HCT116 (cell line): ENCODE data around the gene ZNF335. TPM values are rescaled to one million over a fixed set of nuclear protein-coding genes. Genes with fewer than 3 reads are reported as not detected.

Experiments
- ATAC-seq: fragments of 200-7000 bp; cut with Tn5 transposase; 2 replicates; pipeline ENCODE4 v1.9.1; 2020; ENCODE audit warnings: mild to moderate bottlenecking, moderate library complexity
- BruUV-seq: library from RNA; stranded (reverse); fragments of 400-500 nt; replicated peaks from 2 replicates; lab custom pipeline; 2021; lab: Mats Ljungman, UMichigan
- CTCF ChIA-PET: fragments of 300-600 bp; sonication (Branson Sonifier 250); formaldehyde crosslinking; loops from one replicate; lab custom pipeline; 2021; ENCODE audit warnings: antibody characterized with exemption; lab: Charles Lee
- POLR2A ChIA-PET: fragments of 300-600, 350-600 bp; sonication (Branson Sonifier 250); formaldehyde crosslinking; loops from one replicate; lab custom pipeline; 2021; ENCODE audit warnings: antibody characterized with exemption; lab: Charles Lee
- RAD21 ChIA-PET, 2 experiments: fragments of 300-600 bp; sonication (Branson Sonifier 250); formaldehyde crosslinking; loops; one replicate each; lab custom pipeline; 2023; ENCODE audit warnings: low total read pairs in 2 of 2; ENCODE audit not compliant: uncharacterized antibody in 2 of 2, unreplicated experiment in 2 of 2, low non-redundant PET in 1 of 2; lab: Charles Lee
- DNase-seq: peaks from one replicate; pipeline ENCODE4 v3.0.0-alpha.2; 2010; ENCODE audit warnings: low read depth, low spot score
- H2AFZ ChIP-seq: fragments of 200-600 bp; shearing (Covaris generic), sonication (generic); 2 replicates; pipeline ENCODE4 v1.6.1; 2017; ENCODE audit warnings: low read depth, mixed run types, mixed read lengths, antibody characterized with exemption, low read length; ENCODE audit not compliant: poor library complexity, severe bottlenecking
- H3K27ac ChIP-seq: 2 replicates; pipeline ENCODE4 v1.5.1; 2012; ENCODE audit warnings: low read depth, low read length
- H3K27me3 ChIP-seq: fragments of 200-600 bp; sonication (generic); 2 replicates; pipeline ENCODE4 v1.6.1; 2016; ENCODE audit warnings: mixed run types, low read length, mixed read lengths; ENCODE audit not compliant: insufficient read depth
- H3K36me3 ChIP-seq, 2 experiments: fragments of 200-500 bp in 1 of 2; fragments of 200-600 bp in 1 of 2; sonication (Bioruptor generic) in 1 of 2; sonication (generic) in 1 of 2; 2 replicates each; pipeline versions ENCODE4 v1.5.1 to v1.6.1; 2014 to 2016; ENCODE audit warnings: low read length in 2 of 2, inconsistent platforms in 1 of 2, mixed read lengths in 1 of 2, mixed run types in 1 of 2; ENCODE audit not compliant: insufficient read depth in 2 of 2, control insufficient read depth in 1 of 2
- H3K4me1 ChIP-seq, 2 experiments: fragments of 200-600 bp in 1 of 2; sonication (generic) in 1 of 2; 2 replicates each; pipeline versions ENCODE4 v1.5.1 to v1.6.1; 2012 to 2017; ENCODE audit warnings: low read length in 2 of 2, inconsistent platforms in 1 of 2, mild to moderate bottlenecking in 1 of 2, mixed read lengths in 1 of 2, mixed run types in 1 of 2, moderate library complexity in 1 of 2; ENCODE audit not compliant: insufficient read depth in 2 of 2, control insufficient read depth in 1 of 2
- H3K4me2 ChIP-seq: fragments of 200-600 bp; sonication (generic); 2 replicates; pipeline ENCODE4 v1.6.1; 2017; ENCODE audit warnings: mixed run types, low read length, mixed read lengths
- H3K4me3 ChIP-seq, 2 experiments: fragments of 200-600 bp in 1 of 2; sonication (generic) in 1 of 2; replicated peaks in 1 of 2; 2 replicates each; pipeline ENCODE4 v1.5.1; 2011 to 2016; ENCODE audit warnings: low read length in 2 of 2, control low read depth in 1 of 2, low read depth in 1 of 2, mild to moderate bottlenecking in 1 of 2, mixed read lengths in 1 of 2, mixed run types in 1 of 2
- H3K79me2 ChIP-seq: fragments of 200-600 bp; sonication (generic); 2 replicates; pipeline ENCODE4 v1.6.1; 2017; ENCODE audit warnings: mild to moderate bottlenecking, mixed run types, low read length, moderate library complexity, mixed read lengths; ENCODE audit not compliant: insufficient read depth
- H3K9ac ChIP-seq: fragments of 200-600 bp; sonication (generic); 2 replicates; pipeline ENCODE4 v1.6.1; 2016; ENCODE audit warnings: low read length, mixed read lengths
- H3K9me2 ChIP-seq: fragments of 200-600 bp; sonication (generic), shearing (Covaris generic); 2 replicates; pipeline ENCODE4 v1.6.1; 2017; ENCODE audit warnings: mixed run types, mild to moderate bottlenecking, moderate library complexity; ENCODE audit not compliant: insufficient read depth
- H3K9me3 ChIP-seq, 2 experiments: fragments of 200-500 bp in 1 of 2; fragments of 200-600 bp in 1 of 2; sonication (Bioruptor generic) in 1 of 2; sonication (generic) in 1 of 2; 2 replicates each; pipeline ENCODE4 v1.6.1; 2014 to 2017; ENCODE audit warnings: low read length in 2 of 2, mixed read lengths in 2 of 2, inconsistent platforms in 1 of 2, low read depth in 1 of 2, mild to moderate bottlenecking in 1 of 2, mixed run types in 1 of 2, moderate library complexity in 1 of 2; ENCODE audit not compliant: control insufficient read depth in 1 of 2, insufficient read depth in 1 of 2
- H4K20me1 ChIP-seq: fragments of 200-600 bp; sonication (generic), shearing (Covaris generic); 2 replicates; pipeline ENCODE4 v1.6.1; 2017; ENCODE audit warnings: mixed run types, mild to moderate bottlenecking, moderate library complexity; ENCODE audit not compliant: insufficient read depth
- CEBPB ChIP-seq: IDR thresholded peaks from 2 replicates; pipeline ENCODE4 v1.6.1; 2012; ENCODE audit warnings: low read depth
- EGR1 ChIP-seq: IDR thresholded peaks from 2 replicates; pipeline ENCODE4 v1.6.1; 2012; ENCODE audit warnings: low read depth
- ELF1 ChIP-seq: IDR thresholded peaks from 2 replicates; pipeline ENCODE4 v1.6.1; 2012; ENCODE audit warnings: low read depth, borderline replicate concordance
- EZH2 ChIP-seq: fragments of 200-600 bp; sonication (generic); IDR thresholded peaks from 2 replicates; pipeline ENCODE4 v1.6.1; 2017; ENCODE audit warnings: antibody characterized with exemption, mixed run types
- FOSL1 ChIP-seq: IDR thresholded peaks from 2 replicates; pipeline ENCODE4 v1.6.1; 2012; ENCODE audit warnings: low read depth
- POLR2A ChIP-seq: IDR thresholded peaks from 2 replicates; pipeline ENCODE4 v1.7.0; 2011; ENCODE audit warnings: borderline replicate concordance; ENCODE audit not compliant: insufficient read depth, insufficient read length; ENCODE audit errors: extremely low read depth
- POLR2AphosphoS5 ChIP-seq: IDR thresholded peaks from 2 replicates; pipeline ENCODE4 v1.6.1; 2011; ENCODE audit warnings: mild to moderate bottlenecking, low read depth, low read length, moderate library complexity
- RAD21 ChIP-seq: IDR thresholded peaks from 2 replicates; pipeline ENCODE4 v1.6.1; 2012; ENCODE audit warnings: low read depth, mild to moderate bottlenecking
- SIN3A ChIP-seq: IDR thresholded peaks from 2 replicates; pipeline ENCODE4 v1.6.1; 2012; ENCODE audit warnings: low read depth
- SP1 ChIP-seq: IDR thresholded peaks from 2 replicates; pipeline ENCODE4 v1.6.1; 2012; ENCODE audit warnings: low read depth
- SRF ChIP-seq: IDR thresholded peaks from 2 replicates; pipeline ENCODE4 v1.6.1; 2012; ENCODE audit warnings: low read depth
- TCF7L2 ChIP-seq: IDR thresholded peaks from 2 replicates; pipeline ENCODE4 v1.7.0; 2011; ENCODE audit warnings: borderline replicate concordance, inconsistent platforms; ENCODE audit not compliant: insufficient read depth, insufficient read length; ENCODE audit errors: extremely low read depth
- YY1 ChIP-seq: IDR thresholded peaks from 2 replicates; pipeline ENCODE4 v1.6.1; 2011; ENCODE audit warnings: low read length, low read depth, moderate library complexity, mild to moderate bottlenecking; ENCODE audit not compliant: insufficient replicate concordance; ENCODE audit errors: extremely low read depth
- ZBTB33 ChIP-seq: IDR thresholded peaks from 2 replicates; pipeline ENCODE4 v1.6.1; 2011; ENCODE audit warnings: mild to moderate bottlenecking, low read length, moderate library complexity; ENCODE audit not compliant: insufficient replicate concordance; ENCODE audit errors: extremely low read depth
- ZNF274 ChIP-seq: fragments of 200-500 bp; sonication (Bioruptor generic); IDR thresholded peaks from 2 replicates; pipeline ENCODE4 v1.6.1; 2014; ENCODE audit warnings: mild to moderate bottlenecking, low read depth, low read length, inconsistent platforms
- intact Hi-C: fragments of 100-400 bp; cut with micrococcal nuclease; formaldehyde crosslinking; loops from 2 replicates; pipeline ENCODE4 v1.10.0; 2022
- total RNA-seq: library from RNA; stranded (reverse); gene quantifications from one replicate; pipeline ENCODE4 v1.2.1, GENCODE V29; 2021; ENCODE audit not compliant: unreplicated experiment
- TF ChIP-seq, protein P1 (sequence below): IDR thresholded peaks from 2 replicates; pipeline ENCODE4 v1.6.1; 2012
- TF ChIP-seq, protein P2 (sequence below): IDR thresholded peaks from 2 replicates; pipeline ENCODE4 v1.6.1; 2012; ENCODE audit warnings: low read depth
- TF ChIP-seq, protein P3 (sequence below), 3 experiments: fragments of 200-600 bp in 1 of 3; sonication (generic) in 1 of 3; IDR thresholded peaks in 2 of 3; conservative IDR thresholded peaks in 1 of 3; 2 replicates each; pipeline ENCODE4 v1.5.1; 2012 to 2017; ENCODE audit warnings: low read depth in 2 of 3, low read length in 2 of 3, antibody characterized with exemption in 1 of 3, borderline replicate concordance in 1 of 3, control low read depth in 1 of 3, mild to moderate bottlenecking in 1 of 3, mixed read lengths in 1 of 3, mixed run types in 1 of 3, moderate library complexity in 1 of 3; ENCODE audit not compliant: insufficient read depth in 1 of 3

Gene ZNF335
- total RNA-seq, 1 experiment from 2014 or later: 20.8 TPM

- intact Hi-C loops: no loop called here
- ChIA-PET POLR2A (no interaction called here), CTCF (no interaction called here), RAD21 (no interaction called here)
- no peaks in the 10 kb centered on the region for H3K9me2 ChIP-seq
- peaks cover 7% of the 10 kb centered on the region for H3K79me2 ChIP-seq
- H3K4me1 ChIP-seq: peaks cover 5 to 10% of the 10 kb centered on the region in 2 experiments; a peak in 3 of 4 replicates
- BruUV-seq: no TSS peak
- H3K4me2 ChIP-seq: no peak overlapping the region
- no peak overlapping the region for H2AFZ ChIP-seq
- DNase-seq (no peak), ATAC-seq (no peak)
- no peak for TF ChIP-seq SRF
- no peak for TF ChIP-seq TCF7L2
- TF ChIP-seq ZBTB33: no peak
- TF ChIP-seq, protein P1, sequence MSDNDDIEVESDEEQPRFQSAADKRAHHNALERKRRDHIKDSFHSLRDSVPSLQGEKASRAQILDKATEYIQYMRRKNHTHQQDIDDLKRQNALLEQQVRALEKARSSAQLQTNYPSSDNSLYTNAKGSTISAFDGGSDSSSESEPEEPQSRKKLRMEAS: no peak
- TF ChIP-seq, protein P2, sequence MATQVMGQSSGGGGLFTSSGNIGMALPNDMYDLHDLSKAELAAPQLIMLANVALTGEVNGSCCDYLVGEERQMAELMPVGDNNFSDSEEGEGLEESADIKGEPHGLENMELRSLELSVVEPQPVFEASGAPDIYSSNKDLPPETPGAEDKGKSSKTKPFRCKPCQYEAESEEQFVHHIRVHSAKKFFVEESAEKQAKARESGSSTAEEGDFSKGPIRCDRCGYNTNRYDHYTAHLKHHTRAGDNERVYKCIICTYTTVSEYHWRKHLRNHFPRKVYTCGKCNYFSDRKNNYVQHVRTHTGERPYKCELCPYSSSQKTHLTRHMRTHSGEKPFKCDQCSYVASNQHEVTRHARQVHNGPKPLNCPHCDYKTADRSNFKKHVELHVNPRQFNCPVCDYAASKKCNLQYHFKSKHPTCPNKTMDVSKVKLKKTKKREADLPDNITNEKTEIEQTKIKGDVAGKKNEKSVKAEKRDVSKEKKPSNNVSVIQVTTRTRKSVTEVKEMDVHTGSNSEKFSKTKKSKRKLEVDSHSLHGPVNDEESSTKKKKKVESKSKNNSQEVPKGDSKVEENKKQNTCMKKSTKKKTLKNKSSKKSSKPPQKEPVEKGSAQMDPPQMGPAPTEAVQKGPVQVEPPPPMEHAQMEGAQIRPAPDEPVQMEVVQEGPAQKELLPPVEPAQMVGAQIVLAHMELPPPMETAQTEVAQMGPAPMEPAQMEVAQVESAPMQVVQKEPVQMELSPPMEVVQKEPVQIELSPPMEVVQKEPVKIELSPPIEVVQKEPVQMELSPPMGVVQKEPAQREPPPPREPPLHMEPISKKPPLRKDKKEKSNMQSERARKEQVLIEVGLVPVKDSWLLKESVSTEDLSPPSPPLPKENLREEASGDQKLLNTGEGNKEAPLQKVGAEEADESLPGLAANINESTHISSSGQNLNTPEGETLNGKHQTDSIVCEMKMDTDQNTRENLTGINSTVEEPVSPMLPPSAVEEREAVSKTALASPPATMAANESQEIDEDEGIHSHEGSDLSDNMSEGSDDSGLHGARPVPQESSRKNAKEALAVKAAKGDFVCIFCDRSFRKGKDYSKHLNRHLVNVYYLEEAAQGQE: no peak
- no peak for TF ChIP-seq SIN3A
- no peak for TF ChIP-seq POLR2A
- TF ChIP-seq EGR1: no peak
- no peak for TF ChIP-seq ELF1
- TF ChIP-seq RAD21: no peak
- no peak for TF ChIP-seq ZNF274
- TF ChIP-seq YY1: no peak
- TF ChIP-seq, protein P3, sequence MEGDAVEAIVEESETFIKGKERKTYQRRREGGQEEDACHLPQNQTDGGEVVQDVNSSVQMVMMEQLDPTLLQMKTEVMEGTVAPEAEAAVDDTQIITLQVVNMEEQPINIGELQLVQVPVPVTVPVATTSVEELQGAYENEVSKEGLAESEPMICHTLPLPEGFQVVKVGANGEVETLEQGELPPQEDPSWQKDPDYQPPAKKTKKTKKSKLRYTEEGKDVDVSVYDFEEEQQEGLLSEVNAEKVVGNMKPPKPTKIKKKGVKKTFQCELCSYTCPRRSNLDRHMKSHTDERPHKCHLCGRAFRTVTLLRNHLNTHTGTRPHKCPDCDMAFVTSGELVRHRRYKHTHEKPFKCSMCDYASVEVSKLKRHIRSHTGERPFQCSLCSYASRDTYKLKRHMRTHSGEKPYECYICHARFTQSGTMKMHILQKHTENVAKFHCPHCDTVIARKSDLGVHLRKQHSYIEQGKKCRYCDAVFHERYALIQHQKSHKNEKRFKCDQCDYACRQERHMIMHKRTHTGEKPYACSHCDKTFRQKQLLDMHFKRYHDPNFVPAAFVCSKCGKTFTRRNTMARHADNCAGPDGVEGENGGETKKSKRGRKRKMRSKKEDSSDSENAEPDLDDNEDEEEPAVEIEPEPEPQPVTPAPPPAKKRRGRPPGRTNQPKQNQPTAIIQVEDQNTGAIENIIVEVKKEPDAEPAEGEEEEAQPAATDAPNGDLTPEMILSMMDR (IDR thresholded peaks at IDR 0.05 in 2 of 3, conservative IDR thresholded peaks at IDR 0.05 in 1 of 3; ENCODE audit: borderline replicate concordance in 1 of 3, insufficient read depth in 1 of 3, low read depth in 2 of 3, low read length in 2 of 3): no peak
- no peak for TF ChIP-seq CEBPB
- no peak for TF ChIP-seq SP1
- TF ChIP-seq EZH2: no peak
- no peak for TF ChIP-seq POLR2AphosphoS5
- TF ChIP-seq FOSL1: no peak
- H3K27me3 ChIP-seq: no peaks in the 10 kb centered on the region
- H3K27ac ChIP-seq: no peak overlapping the region
- H4K20me1 ChIP-seq: no peaks in the 10 kb centered on the region
- H3K9ac ChIP-seq: no peak overlapping the region
- H3K4me3 ChIP-seq: no peak overlapping the region
- no peaks in the 10 kb centered on the region for H3K36me3 ChIP-seq
- H3K9me3 ChIP-seq: no peaks in the 10 kb centered on the region
Measured at GRCh38 chr20:45975686-45976085, 3.7 kb upstream of the ZNF335 start.
